Cardiac muscle cell (in vitro differentiated cells and primary cell): ENCODE data around the gene TMEM163. TPM values are rescaled to one million over a fixed set of nuclear protein-coding genes. Genes with fewer than 3 reads are reported as not detected.

ENCODE experiments used
- DNase-seq, 2 donors: peaks; one replicate each; pipeline versions ENCODE4 v3.0.0 to v3.0.0-alpha.2; 2010 to 2017; ENCODE audit warnings: low read depth in 1 of 2, low spot score in 1 of 2
- H3K27ac ChIP-seq: fragments of 200-600 bp; sonication (generic); 2 replicates; pipeline ENCODE4 v1.5.1; 2016
- H3K27me3 ChIP-seq: fragments of 200-600 bp; sonication (generic); 2 replicates; pipeline ENCODE4 v1.6.0; 2016; ENCODE audit warnings: control low read depth
- H3K36me3 ChIP-seq: fragments of 200-600 bp; sonication (generic); 2 replicates; pipeline ENCODE4 v1.5.1; 2016; ENCODE audit warnings: control low read depth
- H3K4me1 ChIP-seq: fragments of 200-600 bp; sonication (generic); 2 replicates; pipeline ENCODE4 v1.8.1; 2017; ENCODE audit warnings: low read depth, mild to moderate bottlenecking, mixed run types
- H3K4me3 ChIP-seq: fragments of 200-600 bp; sonication (generic); 2 replicates; pipeline ENCODE4 v1.5.1; 2016; ENCODE audit warnings: mild to moderate bottlenecking
- H3K9me3 ChIP-seq: fragments of 200-600 bp; sonication (generic); 2 replicates; pipeline ENCODE4 v1.5.1; 2017; ENCODE audit warnings: low read depth, mild to moderate bottlenecking, control low read depth
- CTCF ChIP-seq: IDR thresholded peaks from 2 replicates; pipeline ENCODE4 v1.5.1; 2012; ENCODE audit warnings: low read depth, mild to moderate bottlenecking, low read length
- polyA plus RNA-seq: library from polyadenylated mRNA; unstranded; fragments of >200 nt; fragmentation: Nextera tagmentation; extraction: Ambion mirVana; gene quantifications from 2 replicates; pipeline ENCODE4 v1.2.1, GENCODE V29; 2016
- total RNA-seq: library from RNA; depleted of rRNA; stranded (reverse); fragments of >200 nt; gene quantifications from 2 replicates; pipeline ENCODE4 v1.2.3, GENCODE V29; 2016

Gene TMEM163
- total and polyA plus RNA-seq, 2 experiments from 2014 or later: 45.8 to 58.1 TPM

- Histone ChIP-seq H3K4me1 (peaks cover 19% of the 10 kb centered on the region), H3K27ac (no peak overlapping the region), H3K9me3 (no peaks in the 10 kb centered on the region), H3K27me3 (peaks cover 33% of the 10 kb centered on the region), H3K4me3 (no peak overlapping the region), H3K36me3 (no peaks in the 10 kb centered on the region)
- no peak for TF ChIP-seq CTCF
- no peak for DNase-seq
Measured at GRCh38 chr2:134712299-134712698, 6.5 kb downstream of the TMEM163 start.

GRCh38 chr2:134711692-134712091, 7.1 kb downstream of the TMEM163 start:
- no peak overlapping the region for H3K27ac ChIP-seq
- DNase-seq: no peak
- H3K4me1 ChIP-seq: peaks cover 19% of the 10 kb centered on the region
- TF ChIP-seq CTCF: no peak
- H3K36me3 ChIP-seq: no peaks in the 10 kb centered on the region
- H3K9me3 ChIP-seq: no peaks in the 10 kb centered on the region
- no peak overlapping the region for H3K4me3 ChIP-seq
- H3K27me3 ChIP-seq: peaks cover 27% of the 10 kb centered on the region

DNA sequence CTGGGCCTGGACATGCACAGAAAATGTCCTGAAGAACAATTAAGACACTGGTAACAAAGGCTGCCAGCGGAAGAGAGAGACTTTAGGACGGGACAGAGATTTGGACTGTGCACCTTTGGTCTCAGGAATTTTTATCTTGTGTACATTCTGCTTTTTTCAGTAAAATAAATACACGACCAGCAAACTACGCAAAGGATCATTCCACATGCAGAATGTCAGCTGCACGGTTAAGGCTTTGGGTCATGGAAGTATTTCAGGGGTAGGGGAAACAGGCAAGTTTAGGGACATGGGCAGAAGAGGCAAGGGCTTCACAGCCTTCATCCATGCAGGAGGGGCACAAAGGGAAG, 11.5 kb downstream of the TMEM163 start:
- Histone ChIP-seq H3K36me3 (no peaks in the 10 kb centered on the region), H3K27me3 (no peaks in the 10 kb centered on the region), H3K27ac (peak overlapping the region; percentile 16), H3K9me3 (no peaks in the 10 kb centered on the region), H3K4me1 (peaks cover 24% of the 10 kb centered on the region), H3K4me3 (no peak overlapping the region)
- TF ChIP-seq CTCF: no peak
- DNase-seq: no peak

- Histone ChIP-seq H3K9me3 (no peaks in the 10 kb centered on the region), H3K36me3 (no peaks in the 10 kb centered on the region), H3K4me3 (no peak overlapping the region), H3K4me1 (peaks cover 24% of the 10 kb centered on the region), H3K27ac (peak overlapping the region; percentile 16), H3K27me3 (no peaks in the 10 kb centered on the region)
- DNase-seq: peak in 1 of 2 donors; percentile 30
- no peak for TF ChIP-seq CTCF
Measured at GRCh38 chr2:134706587-134707329, 12.0 kb downstream of the TMEM163 start.

GRCh38 chr2:134705861-134706586, 12.8 kb downstream of the TMEM163 start:
- no peaks in the 10 kb centered on the region for H3K36me3 ChIP-seq
- H3K9me3 ChIP-seq: no peaks in the 10 kb centered on the region
- H3K4me3 ChIP-seq: no peak overlapping the region
- no peak for TF ChIP-seq CTCF
- peak overlapping the region; percentile 17 for H3K27ac ChIP-seq
- H3K4me1 ChIP-seq: peaks cover 22% of the 10 kb centered on the region
- H3K27me3 ChIP-seq: no peaks in the 10 kb centered on the region
- no peak for DNase-seq
